ENCODE results near the gene PTPN14.
"Not testable (repeated sequence)": the region's sequence is repeated elsewhere in the genome, so short reads cannot be mapped to it uniquely, and the experiment has no call there.

The PTPN14 gene

DNA sequence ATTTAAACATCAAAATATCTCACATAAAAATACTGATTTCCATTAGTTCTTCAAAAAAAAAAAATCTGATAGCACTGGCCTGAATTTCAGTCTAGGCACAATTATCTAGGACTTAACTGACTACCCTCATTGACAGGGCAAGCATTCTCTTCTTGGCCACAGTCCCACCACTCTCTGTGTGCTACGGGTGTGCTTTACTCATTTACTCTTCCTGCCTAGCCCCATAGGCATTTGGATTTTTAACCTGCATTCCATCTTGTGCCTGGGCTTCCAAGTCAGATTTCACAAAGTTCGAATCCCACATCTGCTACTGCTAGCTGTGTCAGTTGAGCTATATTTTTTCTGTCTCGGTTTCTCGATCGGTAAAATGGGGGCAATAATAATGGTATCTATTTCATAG is 38.0 kb downstream of the PTPN14 start:
- FAIRE-seq, result no peak
- DNase-seq (ENCODE audit: low spot score), result no peak

DNA sequence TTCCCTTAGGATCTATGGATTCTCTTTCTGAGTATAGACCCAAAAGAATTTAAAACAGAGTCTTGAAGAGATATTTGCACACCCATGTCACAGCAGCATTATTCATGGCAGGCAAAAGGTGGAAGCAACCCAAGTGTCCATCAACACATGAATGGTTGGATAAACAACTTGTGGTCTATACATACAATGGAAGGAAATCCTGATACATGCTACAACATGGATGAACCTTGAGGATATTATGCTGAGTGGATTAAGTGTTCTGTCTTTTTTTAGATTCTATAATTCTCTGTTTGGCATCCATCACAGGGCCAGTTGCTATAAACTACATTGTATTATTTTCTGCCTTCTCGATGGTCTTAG is 39.8 kb downstream of the PTPN14 start:
- FAIRE-seq (no peak), DNase-seq (ENCODE audit: low spot score) (no peak)

DNA sequence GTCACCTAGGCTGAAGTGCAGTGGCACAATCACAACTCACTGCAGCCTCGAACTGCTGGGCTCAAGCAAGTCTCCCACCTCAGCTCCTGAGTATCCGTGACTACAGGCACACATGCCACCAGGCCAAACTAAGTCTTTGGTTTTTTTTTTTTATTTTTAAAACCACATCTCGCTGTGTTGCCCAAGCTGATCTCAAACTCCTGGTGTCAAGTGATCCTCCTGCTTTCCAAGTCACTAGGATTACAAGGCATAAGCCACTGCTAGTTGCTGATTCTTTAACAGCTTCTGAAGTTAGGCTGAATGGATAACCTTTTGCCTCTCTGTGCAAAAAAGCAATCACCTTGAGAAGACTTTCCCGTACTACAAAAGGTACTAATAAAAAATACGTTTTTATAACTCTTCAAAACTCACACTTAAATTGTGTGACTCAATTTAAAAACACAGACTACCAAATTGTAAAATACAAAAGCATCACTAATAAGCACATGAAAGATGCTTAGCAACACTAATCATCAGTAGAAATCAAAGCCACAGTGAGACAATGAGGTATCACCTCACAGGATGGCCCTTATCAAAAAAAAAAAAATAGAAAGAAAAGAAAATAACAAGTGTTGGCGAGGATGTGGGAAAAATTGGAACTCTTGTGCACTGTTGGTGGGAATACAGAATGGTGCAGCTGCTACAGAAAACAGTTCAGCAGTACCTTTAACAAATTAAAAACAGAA is 40.3 kb downstream of the PTPN14 start:
- DNase-seq (ENCODE audit: low spot score) (no peak), FAIRE-seq (no peak)

DNA sequence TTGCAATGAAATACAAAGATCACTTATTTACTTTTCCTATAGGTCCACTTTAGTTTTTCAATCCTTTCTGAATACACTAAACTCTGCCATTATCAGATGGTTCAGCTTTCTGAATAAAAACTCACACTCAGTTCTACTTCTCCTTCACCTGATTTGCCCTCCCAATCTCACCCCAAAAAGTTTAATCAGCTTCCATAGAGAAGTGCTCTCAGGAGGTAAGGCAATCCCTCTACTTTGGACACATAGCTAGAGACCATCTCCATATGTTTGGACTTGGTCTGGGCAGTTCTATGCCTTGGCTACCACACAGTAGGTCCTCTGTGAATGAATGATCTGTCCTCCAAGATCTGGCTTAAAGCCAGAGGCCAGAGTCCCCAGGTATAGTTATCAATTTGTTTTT is 40.9 kb downstream of the PTPN14 start:
- DNase-seq (ENCODE audit: low spot score), result no peak
- peak; percentile 37 for FAIRE-seq

DNA sequence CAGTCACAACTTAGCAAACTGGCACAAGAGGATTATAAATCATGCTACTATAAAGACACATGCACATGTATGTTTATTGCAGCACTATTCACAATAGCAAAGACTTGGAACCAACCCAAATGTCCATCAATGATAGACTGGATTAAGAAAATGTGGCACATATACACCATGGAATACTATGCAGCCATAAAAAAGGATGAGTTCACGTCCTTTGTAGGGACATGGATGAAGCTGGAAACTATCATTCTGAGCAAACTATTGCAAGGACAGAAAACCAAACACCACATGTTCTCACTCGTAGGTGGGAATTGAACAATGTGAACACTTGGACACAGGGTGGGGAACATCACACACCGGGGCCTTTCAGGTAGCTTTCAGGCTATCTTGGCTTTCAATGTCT is 41.8 kb downstream of the PTPN14 start:
- not testable (repeated sequence) for DNase-seq (ENCODE audit: low spot score); FAIRE-seq

DNA sequence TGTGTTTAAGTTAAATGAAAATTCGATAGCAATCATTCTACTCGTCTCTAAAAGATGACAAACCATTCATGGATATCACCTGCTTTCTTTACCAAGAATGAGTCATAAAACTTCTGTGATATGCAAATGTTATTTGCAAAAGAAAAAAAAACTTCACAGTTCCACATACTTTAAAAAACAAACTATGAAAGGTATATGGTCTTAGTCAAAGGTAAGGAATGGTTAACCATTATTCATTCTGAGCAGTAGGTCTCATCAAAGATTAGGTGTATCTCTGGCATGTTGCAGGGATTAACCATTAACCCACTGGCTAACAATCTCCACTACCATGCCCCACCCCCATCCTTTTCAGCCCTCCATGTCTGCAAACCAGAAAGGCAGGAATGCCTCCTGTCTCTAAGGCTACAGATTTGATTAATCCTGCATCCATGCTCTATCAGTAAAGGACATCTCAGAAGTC is 44.4 kb downstream of the PTPN14 start:
- no peak for FAIRE-seq

DNA sequence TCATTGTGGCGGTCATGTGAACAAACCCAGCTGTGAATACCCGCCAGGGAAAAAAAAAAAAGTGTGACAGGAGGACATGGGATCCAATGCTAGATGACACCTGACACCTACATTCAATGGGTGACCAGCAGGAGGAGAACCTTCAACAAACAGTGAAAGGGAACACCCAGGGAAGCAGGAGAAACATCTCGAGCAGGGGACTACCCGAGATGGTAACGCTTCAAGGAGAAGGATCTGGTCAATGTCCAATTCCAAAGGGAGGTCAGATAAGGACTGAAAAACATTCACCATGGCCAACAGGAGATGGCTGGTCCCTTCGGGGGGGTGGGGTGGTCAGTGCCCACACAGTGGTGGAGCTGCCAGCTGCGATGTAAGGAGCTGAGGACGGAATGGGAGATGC is 46.3 kb downstream of the PTPN14 start:
- FAIRE-seq (no peak), DNase-seq (ENCODE audit: low spot score) (no peak)

More for the DNA sequence above, 44.4 kb downstream of the PTPN14 start:
- DNase-seq (ENCODE audit: low spot score), result no peak

DNA sequence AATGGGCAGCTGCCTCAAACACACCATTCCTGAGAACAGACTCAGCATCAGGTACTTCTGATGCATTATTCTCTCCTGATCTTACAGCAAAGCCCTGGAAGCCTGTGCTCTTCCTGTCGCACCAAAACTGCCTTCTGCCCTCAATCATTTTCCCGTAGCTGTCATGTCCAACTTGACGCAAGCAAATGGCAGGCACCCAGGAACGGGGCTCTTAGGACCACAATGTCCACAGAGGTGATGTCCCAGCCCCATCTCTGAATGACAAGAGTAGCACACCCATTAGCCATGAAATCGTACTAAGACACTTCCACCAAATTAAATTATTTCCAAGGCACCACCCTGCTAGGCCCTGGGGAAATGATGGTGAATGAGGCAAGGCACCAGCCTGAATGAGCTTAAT is 47.1 kb downstream of the PTPN14 start:
- FAIRE-seq (no peak), DNase-seq (ENCODE audit: low spot score) (no peak)

DNA sequence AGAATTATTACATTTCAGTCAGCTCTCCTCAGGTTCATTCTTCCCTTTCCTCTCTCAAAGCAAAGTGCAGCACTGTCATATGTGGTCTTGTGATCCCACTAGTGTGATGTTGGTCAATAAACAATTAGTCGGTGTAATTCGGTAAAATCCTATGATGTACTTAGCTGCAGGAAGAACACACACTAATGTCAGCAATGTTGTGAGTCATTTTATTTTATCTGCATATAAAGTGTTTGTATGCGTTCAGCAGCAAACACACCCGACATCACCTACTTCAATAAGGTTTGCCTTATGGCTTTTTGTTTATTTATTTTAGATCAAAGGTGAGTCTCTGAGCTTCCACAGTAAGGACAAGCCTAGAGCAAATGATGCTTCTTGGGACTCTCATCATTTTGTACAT is 47.8 kb downstream of the PTPN14 start:
- FAIRE-seq, result no peak
- no peak for DNase-seq (ENCODE audit: low spot score)

DNA sequence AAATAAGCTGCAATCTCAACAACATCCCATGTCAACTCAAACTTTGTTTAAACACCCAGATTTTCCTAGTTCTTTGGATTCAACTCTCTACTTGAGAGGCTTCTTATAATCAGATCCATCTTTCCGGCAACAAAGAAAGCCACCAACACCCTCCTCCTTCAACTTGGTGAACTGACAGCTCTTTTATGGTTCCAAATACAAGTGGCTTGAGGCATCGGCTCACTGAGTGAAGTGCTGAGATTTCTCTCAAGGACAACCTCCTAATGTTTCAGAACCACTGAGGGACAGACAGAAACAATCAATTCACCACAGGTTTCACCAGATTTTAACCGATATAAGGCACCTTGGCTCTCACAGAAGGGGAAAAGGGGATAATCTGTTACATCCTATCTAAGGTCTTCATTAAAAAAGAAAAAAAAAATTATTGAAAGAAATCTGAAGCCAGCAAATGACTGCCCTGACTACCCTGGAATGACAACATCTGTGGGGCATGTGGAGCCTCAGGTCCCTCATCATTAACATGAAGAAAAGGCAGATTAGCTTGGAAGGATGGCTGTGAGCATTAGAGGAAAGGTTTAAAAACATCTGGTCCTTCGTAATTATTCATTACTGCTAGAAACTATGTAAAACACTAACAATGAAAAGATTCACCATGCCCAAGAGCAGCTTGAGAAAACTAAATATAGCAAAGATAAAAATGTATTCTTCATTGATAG is 50.9 kb downstream of the PTPN14 start:
- FAIRE-seq (no peak), DNase-seq (ENCODE audit: low spot score) (no peak)

DNA sequence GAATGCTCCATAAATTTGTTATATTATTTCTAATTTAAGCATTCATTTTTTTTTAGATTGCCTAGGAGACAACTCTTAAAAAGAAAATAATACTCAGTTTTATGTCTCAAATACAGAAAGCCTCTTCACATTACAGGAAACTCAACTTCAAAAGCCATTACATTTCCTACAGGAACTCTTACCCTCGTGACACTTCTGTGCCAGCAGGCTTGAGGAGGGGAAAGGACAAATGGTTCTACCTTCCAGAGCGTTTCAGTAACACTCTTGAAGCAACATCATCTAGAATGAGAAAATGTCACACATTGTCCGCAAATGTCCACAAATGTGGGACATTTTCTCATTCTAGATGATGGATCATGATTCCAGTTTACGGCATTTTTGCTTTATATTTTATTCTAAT is 51.7 kb downstream of the PTPN14 start:
- DNase-seq (ENCODE audit: low spot score) (no peak), FAIRE-seq (no peak)

DNA sequence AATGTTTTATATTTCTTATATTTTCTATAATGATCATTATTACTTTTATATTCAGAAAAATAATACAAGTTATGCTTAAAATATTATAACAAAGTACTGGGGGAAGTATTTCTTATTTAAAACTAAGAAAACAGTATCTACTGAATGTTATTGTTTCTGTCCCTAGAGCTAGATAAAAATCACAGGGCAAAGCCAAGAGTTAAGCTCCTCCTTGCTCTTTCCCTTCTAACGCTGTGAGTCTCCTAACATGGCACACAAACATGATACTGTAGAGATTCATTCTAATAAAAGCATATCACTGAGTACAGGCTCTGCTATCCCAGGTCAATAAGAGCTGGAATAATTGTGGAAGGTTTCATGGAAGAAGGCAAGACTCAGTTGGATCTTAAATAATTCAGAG is 53.4 kb downstream of the PTPN14 start:
- FAIRE-seq (no peak), DNase-seq (ENCODE audit: low spot score) (no peak)

DNA sequence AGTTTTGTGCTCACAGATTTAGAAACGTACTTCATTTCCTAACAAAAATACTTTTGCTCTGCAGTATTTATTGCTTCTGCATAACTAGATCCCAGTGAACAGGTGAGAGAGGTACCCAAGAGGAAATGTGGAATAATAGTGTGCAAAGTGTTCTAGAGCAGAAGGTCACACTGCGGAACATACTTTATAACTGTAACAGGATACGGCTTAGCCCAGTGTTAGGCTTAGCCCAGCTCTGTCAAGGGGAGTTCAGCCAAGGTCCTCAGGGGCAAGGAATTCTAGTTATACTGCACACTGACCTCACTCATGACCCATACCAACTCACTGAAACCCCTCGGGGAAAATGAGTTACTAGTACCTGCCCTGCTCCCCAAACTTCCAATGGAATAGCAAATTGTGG is 55.3 kb downstream of the PTPN14 start:
- DNase-seq (ENCODE audit: low spot score) (no peak), FAIRE-seq (peak; percentile 48)

DNA sequence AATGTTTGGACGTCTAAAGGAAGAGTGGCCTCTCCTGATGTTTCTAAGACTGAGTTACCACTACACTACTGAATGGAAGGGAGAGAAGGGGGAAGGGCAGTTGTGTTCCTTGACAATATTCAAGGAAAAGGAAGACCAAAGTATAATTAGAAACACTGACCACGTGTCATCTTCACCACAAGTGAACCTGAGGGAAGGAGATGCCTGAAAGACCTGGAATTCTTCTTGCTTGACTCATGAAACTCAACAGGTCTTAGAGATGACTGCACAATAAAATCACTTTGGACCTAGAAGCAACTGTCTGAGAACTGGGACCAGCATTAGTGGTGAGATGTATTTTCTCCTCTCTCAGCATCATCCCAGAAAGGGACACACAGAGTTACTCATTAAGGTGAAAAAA is 56.7 kb downstream of the PTPN14 start:
- peak; percentile 73 for DNase-seq (ENCODE audit: low spot score)
- FAIRE-seq, result no peak

DNA sequence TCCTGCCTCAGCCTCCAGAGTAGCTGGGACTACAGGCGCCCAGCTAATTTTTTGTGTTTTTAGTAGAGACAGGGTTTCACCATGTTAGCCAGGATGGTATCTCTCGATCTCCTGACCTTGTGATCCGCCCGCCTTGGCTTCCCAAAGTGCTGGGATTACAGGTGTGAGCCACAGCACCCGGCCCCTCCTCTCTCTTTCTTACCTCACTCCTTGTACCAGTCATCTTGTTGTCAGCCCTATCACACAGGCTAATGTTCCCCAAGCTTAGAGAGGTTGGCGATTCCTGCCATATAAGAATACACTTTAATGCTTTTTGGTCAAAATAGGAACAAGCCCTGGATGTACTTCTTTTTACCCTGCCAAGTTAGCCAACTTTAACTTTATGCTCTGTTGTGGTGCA is 57.2 kb downstream of the PTPN14 start:
- FAIRE-seq; DNase-seq (ENCODE audit: low spot score): not testable (repeated sequence)

DNA sequence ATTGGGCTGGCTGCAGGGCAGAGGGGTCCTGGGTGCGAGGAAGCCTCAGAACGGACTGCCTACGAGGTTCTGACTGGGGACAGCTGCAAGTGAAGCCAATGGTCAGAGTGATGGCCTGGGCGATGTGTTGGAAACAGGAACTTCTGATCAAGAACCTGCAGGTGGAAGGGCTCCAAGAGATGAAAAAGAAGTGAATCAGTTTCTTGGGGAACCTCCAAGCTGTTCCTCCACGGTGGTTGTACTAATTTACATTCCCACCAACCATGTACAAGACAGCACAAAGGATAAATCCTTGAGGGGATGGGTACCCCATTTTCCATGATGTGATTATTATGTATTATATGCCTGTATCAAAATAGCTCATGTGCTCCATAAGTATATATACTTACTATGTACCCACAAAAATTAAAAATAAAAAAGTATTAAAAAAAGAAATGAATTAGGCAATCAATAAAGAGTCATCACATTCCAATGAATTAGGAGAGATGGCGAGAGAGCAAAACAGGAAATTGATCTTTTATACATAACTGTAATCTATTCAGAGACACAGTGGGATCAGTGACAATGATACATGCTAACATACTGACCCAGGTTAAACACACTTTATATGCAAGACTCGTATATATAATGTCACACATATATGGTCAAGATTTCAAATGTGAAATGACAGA is 58.1 kb downstream of the PTPN14 start:
- DNase-seq (ENCODE audit: low spot score) (no peak), FAIRE-seq (no peak)

DNA sequence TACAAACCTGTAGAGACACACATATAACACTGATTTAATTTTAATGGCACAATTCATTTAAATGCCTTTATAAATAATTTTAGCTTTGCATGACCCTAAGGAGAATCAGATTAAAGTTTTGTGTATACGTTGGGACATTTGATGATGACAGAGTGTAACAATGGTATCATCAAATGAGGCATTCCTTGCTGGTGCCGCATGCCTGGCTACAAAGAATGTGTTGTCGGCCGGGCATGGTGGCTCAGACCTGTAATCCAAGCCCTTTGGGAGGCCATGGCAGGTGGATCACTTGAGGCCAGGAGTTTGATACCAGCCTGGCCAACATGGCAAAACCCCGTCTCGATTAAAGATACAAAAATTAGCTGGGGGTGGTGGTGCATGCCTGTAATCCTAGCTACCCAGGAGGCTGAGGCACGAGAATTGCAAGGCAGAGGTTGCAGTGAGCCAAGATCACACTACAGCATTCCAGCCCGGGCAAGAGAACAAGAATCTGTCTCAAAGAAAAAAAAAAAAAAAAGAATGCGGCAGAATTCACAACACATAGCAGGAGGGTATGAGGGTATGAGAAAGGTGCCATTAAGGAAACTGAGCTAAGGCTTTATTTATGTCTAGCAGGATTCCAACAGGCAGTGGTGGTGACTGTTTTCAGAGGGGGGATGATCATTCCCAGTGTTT is 58.9 kb downstream of the PTPN14 start:
- FAIRE-seq (no peak), DNase-seq (ENCODE audit: low spot score) (no peak)

DNA sequence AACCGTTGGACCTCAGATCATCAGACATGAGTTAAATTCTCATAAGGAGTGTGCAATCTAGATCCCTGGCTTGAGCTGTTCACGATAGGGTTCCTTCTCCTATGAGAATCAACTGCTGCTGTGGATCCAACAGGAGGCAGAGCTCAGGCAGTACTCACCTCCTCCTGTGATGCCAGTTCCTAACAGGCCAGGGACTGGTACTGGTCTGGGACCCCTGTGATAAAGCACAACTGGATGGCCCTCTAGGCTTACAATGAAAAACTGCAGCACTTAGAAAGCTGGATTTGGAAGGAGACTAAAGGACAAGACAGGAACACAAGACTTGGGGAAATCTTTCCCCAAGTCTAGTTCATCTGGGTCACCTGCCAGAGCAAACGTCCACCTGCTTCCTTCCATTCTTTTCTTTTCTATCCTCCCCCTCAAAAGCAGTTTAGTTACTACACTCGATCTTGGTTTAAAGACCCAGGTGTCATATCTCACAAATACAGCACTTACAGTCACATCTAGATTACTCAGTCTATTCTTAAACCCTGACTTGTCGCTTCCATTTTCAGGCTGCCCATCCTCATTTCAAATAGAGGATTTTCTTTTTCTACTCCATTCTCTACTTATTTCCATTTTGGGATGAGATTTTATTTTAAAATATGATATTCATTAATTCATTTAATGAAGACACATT is 59.8 kb downstream of the PTPN14 start:
- no peak for FAIRE-seq

DNA sequence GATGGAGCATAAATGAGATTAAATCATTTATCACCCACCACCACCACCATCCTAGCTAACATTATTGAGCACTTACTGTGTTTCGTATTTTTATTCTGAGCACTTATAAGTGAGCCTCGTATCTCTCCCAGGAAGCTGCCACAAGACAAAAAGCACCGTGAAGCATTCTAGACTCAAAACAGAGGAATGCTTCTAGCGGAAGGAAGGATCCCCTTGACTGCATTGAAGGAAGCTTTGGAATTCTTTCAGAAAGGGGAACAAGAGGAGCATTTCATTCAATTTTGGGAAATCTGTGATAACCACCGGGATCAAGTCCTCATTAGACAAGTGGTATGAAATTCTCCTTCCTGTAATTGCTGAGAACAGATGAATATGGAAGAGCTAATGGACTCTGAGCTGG is 66.3 kb downstream of the PTPN14 start:
- FAIRE-seq, result no peak

More for the DNA sequence above, 59.8 kb downstream of the PTPN14 start:
- no peak for DNase-seq (ENCODE audit: low spot score)

DNA sequence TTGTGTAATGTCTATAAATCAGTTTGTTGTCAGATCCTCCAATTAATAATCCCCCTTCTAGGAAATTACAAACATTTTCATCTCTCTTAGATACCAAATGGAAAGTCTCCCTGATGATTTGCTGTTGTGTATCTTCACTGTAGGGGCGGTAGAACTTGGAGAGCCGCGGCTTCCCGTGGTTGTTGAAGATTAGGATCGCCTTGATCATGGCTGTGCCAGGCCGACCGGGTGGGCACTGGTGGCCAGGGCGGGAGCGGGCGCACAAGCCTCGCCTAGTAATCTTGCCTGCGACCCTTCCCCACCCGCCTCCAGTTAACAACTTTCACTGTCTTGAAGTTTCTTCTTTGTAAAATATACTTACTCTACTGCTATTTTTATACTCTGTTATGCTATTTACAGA is 68.2 kb downstream of the PTPN14 start:
- not testable (repeated sequence) for FAIRE-seq

More for the DNA sequence above, 66.3 kb downstream of the PTPN14 start:
- no peak for DNase-seq (ENCODE audit: low spot score)

DNA sequence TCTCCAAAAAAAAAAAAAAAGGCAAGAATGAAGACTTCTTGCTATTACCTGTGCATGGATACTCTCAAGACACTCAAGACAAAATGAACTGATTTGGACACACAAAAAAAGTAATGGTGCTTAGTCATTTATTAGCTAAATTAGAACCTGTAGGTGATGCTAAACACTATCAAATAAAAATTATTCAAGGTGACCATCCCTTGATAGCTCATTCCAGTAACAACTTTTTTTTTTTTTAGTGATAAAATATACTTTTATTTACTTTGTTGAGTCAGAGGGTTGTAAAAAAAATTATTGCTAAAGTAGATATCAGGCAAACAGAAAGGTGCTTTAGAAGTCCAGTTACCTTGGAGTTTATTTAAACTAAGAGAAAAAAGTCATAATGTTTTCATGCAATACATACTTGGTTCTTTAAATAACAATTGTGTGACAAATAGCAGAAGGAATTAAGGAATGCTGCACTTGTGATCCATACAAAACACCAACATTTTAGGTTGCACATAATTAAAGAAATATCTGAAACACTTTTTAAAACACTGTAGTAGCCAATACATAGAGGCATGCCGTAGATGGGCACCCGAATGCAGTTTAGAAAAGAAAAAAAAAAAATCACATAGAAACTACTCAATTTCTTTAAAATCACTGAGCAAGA is 69.3 kb downstream of the PTPN14 start:
- not testable (repeated sequence) for FAIRE-seq

More for the DNA sequence above, 68.2 kb downstream of the PTPN14 start:
- not testable (repeated sequence) for DNase-seq (ENCODE audit: low spot score)

More for the DNA sequence above, 69.3 kb downstream of the PTPN14 start:
- not testable (repeated sequence) for DNase-seq (ENCODE audit: low spot score)

Measured in urothelium cell line (cell line).